ENCODE results near the gene TTC23. TPM values are rescaled to one million over a fixed set of nuclear protein-coding genes. Genes with fewer than 3 reads are reported as not detected.

The TTC23 gene
- total RNA-seq, 1 donor from 2014 or later: 12.1 TPM

DNA sequence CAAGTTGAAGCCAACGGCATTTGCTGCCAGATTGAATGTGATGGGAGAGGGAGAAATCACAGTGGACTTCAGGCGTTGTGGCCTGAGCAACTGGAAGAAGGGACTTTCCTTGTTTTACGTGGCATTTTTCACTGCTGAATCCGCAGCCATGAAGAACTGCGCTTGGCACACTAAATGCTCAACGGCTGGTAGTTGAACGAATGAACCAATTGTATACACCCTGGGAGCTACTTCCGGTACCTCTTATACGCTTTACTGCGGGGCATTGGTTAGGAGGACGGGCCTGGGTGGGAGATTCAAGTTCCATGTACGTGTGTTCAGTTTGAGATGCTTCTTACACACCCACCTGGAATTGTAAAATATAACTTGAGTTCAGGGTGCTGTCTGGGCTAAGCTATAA, 139.3 kb downstream of the TTC23 start:
- no peak overlapping the region for H3K4me3 ChIP-seq (ENCODE audit: low read depth, low read length)
- TF ChIP-seq CTCF (conservative IDR thresholded peaks at IDR 0.05; ENCODE audit: low read depth, low read length): no peak
- DNase-seq (ENCODE audit: low read depth): no peak

GRCh38 chr15:99109555-99110021, 139.8 kb downstream of the TTC23 start:
- no peak for TF ChIP-seq CTCF (conservative IDR thresholded peaks at IDR 0.05; ENCODE audit: low read depth, low read length)
- no peak for DNase-seq (ENCODE audit: low read depth)
- H3K4me3 ChIP-seq (ENCODE audit: low read depth, low read length): no peak overlapping the region

GRCh38 chr15:99108993-99109392, 140.4 kb downstream of the TTC23 start:
- H3K4me3 ChIP-seq (ENCODE audit: low read depth, low read length): no peak overlapping the region
- no peak for TF ChIP-seq CTCF (conservative IDR thresholded peaks at IDR 0.05; ENCODE audit: low read depth, low read length)
- DNase-seq (ENCODE audit: low read depth): no peak

GRCh38 chr15:99106417-99107220, 142.8 kb downstream of the TTC23 start:
- H3K4me3 ChIP-seq (ENCODE audit: low read depth, low read length): no peak overlapping the region
- no peak for TF ChIP-seq CTCF (conservative IDR thresholded peaks at IDR 0.05; ENCODE audit: low read depth, low read length)
- DNase-seq (ENCODE audit: low read depth): no peak

DNA sequence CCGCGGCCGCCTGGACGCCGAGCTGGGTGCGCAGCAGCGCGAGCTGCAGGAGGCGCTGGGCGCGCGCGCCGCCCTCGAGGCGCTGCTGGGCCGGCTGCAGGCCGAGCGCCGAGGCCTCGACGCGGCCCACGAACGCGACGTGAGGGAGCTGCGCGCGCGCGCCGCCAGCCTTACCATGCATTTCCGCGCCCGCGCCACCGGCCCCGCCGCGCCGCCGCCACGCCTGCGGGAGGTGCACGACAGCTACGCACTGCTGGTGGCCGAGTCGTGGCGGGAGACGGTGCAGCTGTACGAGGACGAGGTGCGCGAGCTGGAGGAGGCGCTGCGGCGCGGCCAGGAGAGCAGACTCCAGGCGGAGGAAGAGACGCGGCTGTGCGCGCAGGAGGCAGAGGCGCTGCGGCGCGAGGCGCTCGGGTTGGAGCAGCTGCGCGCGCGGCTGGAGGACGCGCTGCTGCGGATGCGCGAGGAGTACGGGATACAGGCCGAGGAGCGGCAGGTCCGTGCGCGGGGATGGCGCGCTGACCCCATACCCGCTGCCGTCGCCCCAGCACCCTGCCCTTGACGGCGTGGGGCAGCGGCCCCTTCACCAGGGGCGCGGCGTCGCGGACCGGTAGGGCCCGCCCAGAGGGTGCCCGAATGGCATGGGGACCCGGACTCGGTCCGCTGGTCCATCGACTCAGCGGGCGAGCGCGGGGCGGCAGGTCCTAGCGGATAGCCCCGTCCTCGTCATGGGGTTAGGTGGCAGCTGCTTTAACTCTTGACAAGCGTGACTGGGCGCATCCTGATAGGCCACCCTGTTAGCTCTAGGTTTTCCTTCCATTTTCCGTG, 143.7 kb downstream of the TTC23 start:
- peak overlapping the region; percentile 41 for H3K4me3 ChIP-seq (ENCODE audit: low read depth, low read length)
- no peak for DNase-seq (ENCODE audit: low read depth)
- TF ChIP-seq CTCF (conservative IDR thresholded peaks at IDR 0.05; ENCODE audit: low read depth, low read length): no peak

DNA sequence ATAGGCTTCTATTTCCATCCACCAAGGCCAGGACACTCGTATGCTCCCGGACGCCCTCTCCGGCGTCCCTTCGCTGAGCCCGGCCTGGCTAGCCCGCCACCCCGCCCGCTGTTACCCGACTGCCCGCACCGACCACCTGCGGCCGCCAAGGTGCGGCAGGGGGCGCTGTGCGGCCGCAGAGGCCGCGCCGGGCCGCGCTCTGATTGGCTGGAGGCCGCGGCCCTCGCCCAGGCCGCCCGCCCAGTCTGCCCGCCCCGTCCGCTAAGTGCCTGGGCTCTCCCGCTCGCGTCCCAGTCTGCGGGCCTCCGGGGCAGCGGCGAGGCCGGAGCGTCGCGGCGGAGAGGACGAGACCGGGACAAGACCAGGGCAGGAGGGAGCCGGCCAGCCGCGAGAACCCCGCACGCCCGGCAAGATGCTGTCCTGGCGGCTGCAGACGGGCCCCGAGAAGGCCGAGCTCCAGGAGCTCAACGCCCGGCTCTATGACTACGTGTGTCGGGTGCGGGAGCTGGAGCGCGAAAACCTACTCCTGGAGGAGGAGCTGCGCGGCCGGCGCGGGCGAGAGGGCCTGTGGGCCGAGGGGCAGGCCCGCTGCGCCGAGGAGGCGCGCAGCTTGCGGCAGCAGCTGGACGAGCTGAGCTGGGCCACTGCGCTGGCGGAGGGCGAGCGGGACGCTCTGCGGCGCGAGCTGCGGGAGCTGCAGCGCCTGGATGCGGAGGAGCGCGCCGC, 144.4 kb downstream of the TTC23 start, which contains the start of gene SYNM:
TSS of gene SYNM (plus strand) at position 293 of the 726 bp plus-strand sequence. CDS start at position 413, 120 bp downstream.
- DNase-seq (ENCODE audit: low read depth): no peak
- peak within 1 kb of the TSS; percentile 54 for H3K4me3 ChIP-seq (ENCODE audit: low read depth, low read length)
- TF ChIP-seq CTCF (conservative IDR thresholded peaks at IDR 0.05; ENCODE audit: low read depth, low read length): peak; percentile 61
